K562 (cell line): ENCODE data around the gene SLC19A1. TPM values are rescaled to one million over a fixed set of nuclear protein-coding genes. Genes with fewer than 3 reads are reported as not detected.

Experiments
- ATAC-seq: fragments of 200-7000 bp; cut with Tn5 transposase; 3 replicates; pipeline ENCODE4 v1.9.1; 2020; ENCODE audit warnings: moderate library complexity
- BruUV-seq: library from RNA; stranded (reverse); fragments of 400-500 nt; replicated peaks from 2 replicates; lab custom pipeline; 2021; lab: Mats Ljungman, UMichigan
- CTCF ChIA-PET: fragments of 300-600 bp; formaldehyde crosslinking; extraction: SDS; loops from one replicate; lab custom pipeline; 2021; ENCODE audit warnings: low intra/inter-chr PET ratio; lab: Yijun Ruan, JAX
- POLR2A ChIA-PET: fragments of 300-600, 350-650 bp; sonication (Branson Sonifier 250); formaldehyde crosslinking; extraction: SDS; loops from one replicate; lab custom pipeline; 2021; ENCODE audit warnings: antibody characterized with exemption, inconsistent platforms; lab: Yijun Ruan, JAX
- DNase-seq, 4 experiments: peaks; one replicate each; pipeline versions ENCODE4 v3.0.0 to v3.0.0-alpha.2; 2011 to 2018; ENCODE audit warnings: low spot score in 3 of 4, mixed read lengths in 3 of 4; ENCODE audit errors: extremely low read depth in 1 of 4
- FAIRE-seq: peaks from 2 replicates; lab custom pipeline; 2011; peaks lifted over from hg19 to GRCh38; lab: Jason Lieb, UNC
- H2AFZ ChIP-seq: 2 replicates; pipeline ENCODE4 v1.6.0; 2011; ENCODE audit warnings: low read depth, low read length, control low read depth, inconsistent platforms
- H3K27ac ChIP-seq: fragments of 200-600 bp; 3 replicates; pipeline ENCODE4 v1.8.0; 2011; ENCODE audit warnings: low read depth, mild to moderate bottlenecking, control low read depth, inconsistent platforms, low read length, moderate library complexity, mixed read lengths; ENCODE audit errors: extremely low read depth
- H3K27me3 ChIP-seq, 2 experiments: fragments of 300-600 bp in 1 of 2; 2 replicates in 1 of 2; 3 replicates in 1 of 2; pipeline versions ENCODE4 v1.6.0 to v1.8.0; 2011; ENCODE audit warnings: inconsistent platforms in 2 of 2, low read length in 2 of 2, mild to moderate bottlenecking in 1 of 2, mixed read lengths in 1 of 2, moderate library complexity in 1 of 2; ENCODE audit not compliant: control insufficient read depth in 2 of 2, insufficient read depth in 2 of 2
- H3K36me3 ChIP-seq: fragments of 300-600 bp; 3 replicates; pipeline ENCODE4 v1.8.0; 2011; ENCODE audit warnings: mild to moderate bottlenecking, low read length, inconsistent platforms; ENCODE audit not compliant: control insufficient read depth, insufficient read depth
- H3K4me1 ChIP-seq, 2 experiments: fragments of 200-600 bp in 1 of 2; replicated peaks in 1 of 2; 2 replicates in 1 of 2; 3 replicates in 1 of 2; pipeline versions ENCODE4 v1.5.1 to v1.8.0; 2011; ENCODE audit warnings: inconsistent platforms in 2 of 2, low read length in 2 of 2, mild to moderate bottlenecking in 1 of 2, mixed read lengths in 1 of 2, moderate library complexity in 1 of 2; ENCODE audit not compliant: control insufficient read depth in 2 of 2, insufficient read depth in 2 of 2
- H3K4me2 ChIP-seq: 2 replicates; pipeline ENCODE4 v1.6.1; 2011; ENCODE audit warnings: low read length, control low read depth, inconsistent platforms, mixed read lengths; ENCODE audit not compliant: insufficient read depth
- H3K4me3 ChIP-seq: fragments of 200-600 bp; sonication (generic), shearing (Covaris generic); 2 replicates; pipeline ENCODE4 v1.5.1; 2016; ENCODE audit warnings: control low read depth, inconsistent platforms
- H3K79me2 ChIP-seq: fragments of 200-600 bp; 3 replicates; pipeline ENCODE4 v1.8.0; 2011; ENCODE audit warnings: low read length, inconsistent platforms; ENCODE audit not compliant: control insufficient read depth, insufficient read depth
- H3K9ac ChIP-seq, 2 experiments: 2 replicates each; pipeline versions ENCODE4 v1.6.0 to v1.6.1; 2011; ENCODE audit warnings: low read depth in 2 of 2, low read length in 2 of 2, control low read depth in 1 of 2, inconsistent platforms in 1 of 2, mild to moderate bottlenecking in 1 of 2, mixed read lengths in 1 of 2; ENCODE audit not compliant: insufficient read depth in 1 of 2
- H3K9me1 ChIP-seq: one replicate; pipeline ENCODE4 v1.6.0; 2011; ENCODE audit warnings: inconsistent platforms, mild to moderate bottlenecking, low read length, moderate library complexity; ENCODE audit not compliant: control insufficient read depth, insufficient read depth
- H3K9me3 ChIP-seq: replicated peaks from 2 replicates; pipeline ENCODE4 v1.5.1; 2011; ENCODE audit warnings: low read depth, low read length, inconsistent platforms; ENCODE audit not compliant: control insufficient read depth, insufficient read depth
- H4K20me1 ChIP-seq: replicated peaks from 2 replicates; pipeline ENCODE4 v1.6.1; 2011; ENCODE audit warnings: low read length, inconsistent platforms, mixed read lengths; ENCODE audit not compliant: control insufficient read depth, insufficient read depth
- HEY1 ChIP-seq: fragments of 250-450 bp; sonication (Bioruptor Pico); IDR thresholded peaks from 2 replicates; pipeline ENCODE4 v1.5.0; 2020; ENCODE audit warnings: mild to moderate bottlenecking, moderate library complexity, borderline replicate concordance
- HNRNPK ChIP-seq: fragments of 200-400 bp; formaldehyde crosslinking; IDR thresholded peaks from one replicate; pipeline ENCODE4 v1.6.1; 2018; ENCODE audit warnings: mild to moderate bottlenecking, low read depth, low read length; ENCODE audit not compliant: poor library complexity, severe bottlenecking
- NONO ChIP-seq, 2 experiments: fragments of 200-400 bp in 1 of 2; fragments of 450-650 bp in 1 of 2; formaldehyde crosslinking in 1 of 2; IDR thresholded peaks; 2 replicates each; pipeline ENCODE4 v1.6.1; 2017; ENCODE audit warnings: low read depth in 2 of 2, mild to moderate bottlenecking in 2 of 2, moderate library complexity in 2 of 2, low read length in 1 of 2
- YBX1 ChIP-seq: fragments of 450-650 bp; IDR thresholded peaks from 2 replicates; pipeline ENCODE4 v1.7.1; 2016; ENCODE audit warnings: mild to moderate bottlenecking
- ZNF398 ChIP-seq: fragments of 250-450 bp; sonication (Bioruptor Pico); IDR thresholded peaks from 2 replicates; pipeline ENCODE4 v1.8.0; 2021; ENCODE audit warnings: moderate library complexity, mild to moderate bottlenecking, inconsistent platforms
- WGBS: fragments of 100-300 bp; shearing (Covaris generic); methylation state at CpG from one replicate; pipeline ENCODE4 v1.1.6; 2016; ENCODE audit warnings: low coverage, mixed read lengths; ENCODE audit not compliant: insufficient coverage; ENCODE audit errors: missing lambda C conversion rate; 5-methylcytosine and 5-hydroxymethylcytosine counted together
- in situ Hi-C: fragments of 300-500 bp; cut with MboI; formaldehyde crosslinking; loops from 4 replicates; pipeline ENCODE4 v1.15.0; 2018; ENCODE audit warnings: inconsistent platforms, mixed read lengths
- intact Hi-C: fragments of 100-400 bp; cut with micrococcal nuclease; formaldehyde crosslinking; loops from 2 replicates; pipeline ENCODE4 v1.14.2; 2022
- polyA plus RNA-seq, 8 experiments: library from polyadenylated mRNA; depleted of rRNA in 4 of 8; stranded (reverse) in 5 of 8; unstranded in 3 of 8; fragments of >200 nt; fragmentation: Nextera tagmentation in 2 of 8; fragmentation: Illumina TruSeq in 1 of 8; extraction: Ambion mirVana in 2 of 8; extraction: Trizol in 1 of 8; gene quantifications; 2 replicates each; pipeline versions ENCODE4 v1.2.1 to v1.2.3, GENCODE V29; 2011 to 2014; ENCODE audit warnings: inconsistent platforms in 1 of 8, missing spikeins in 1 of 8
- total RNA-seq, 7 experiments: library from RNA; depleted of rRNA in 6 of 7; stranded (reverse); fragments of >200 nt in 6 of 7; fragmentation: Illumina TruSeq in 2 of 7; extraction: Trizol in 2 of 7; gene quantifications; 2 replicates each; pipeline versions ENCODE4 v1.2.1 to v1.2.3, GENCODE V29; 2011 to 2021; ENCODE audit warnings: low replicate concordance in 1 of 7

The SLC19A1 gene
- total and polyA plus RNA-seq, 9 of the 15 experiments (the other 6 are each of a cell fraction or from before 2014, with no cell fraction given): 0.65 to 88.7 (median 12.0) TPM

GRCh38 chr21:45545691-45546531 is 3.7 kb upstream of the SLC19A1 start (continued):
- no peak for TF ChIP-seq NONO (IDR thresholded peaks at IDR 0.05; ENCODE audit: low read depth in 2 of 2, low read length in 1 of 2)
- TF ChIP-seq HNRNPK: no peak
- TF ChIP-seq, all 486 proteins: peak for 0

GRCh38 chr21:45545236-45545570 is 3.0 kb upstream of the SLC19A1 start:
- in situ Hi-C loops: no loop called here
- H3K9me1 ChIP-seq: no peaks in the 10 kb centered on the region
- intact Hi-C loops: no loop called here
- ATAC-seq (no peak), FAIRE-seq (no peak), DNase-seq (no peak)
- H3K4me2 ChIP-seq: no peak overlapping the region
- peaks cover 15% of the 10 kb centered on the region for H3K79me2 ChIP-seq
- ChIA-PET POLR2A (no interaction called here), CTCF (no interaction called here)
- no peaks in the 10 kb centered on the region; the same call in 1 of the 2 replicates for H4K20me1 ChIP-seq
- H3K9ac ChIP-seq: no peak overlapping the region
- H3K4me3 ChIP-seq: no peak overlapping the region
- BruUV-seq: no TSS peak
- WGBS: 64% methylated on average over 6 of the region's 6 CpGs
- no peak overlapping the region for H2AFZ ChIP-seq
- TF ChIP-seq HEY1 (CRISPR knock-in tag) (no peak), YBX1 (no peak), ZNF398 (CRISPR knock-in tag) (no peak)
- peaks cover 10% of the 10 kb centered on the region; the same call in 2 of the 3 replicates for H3K36me3 ChIP-seq
- peaks cover 0 to 13% of the 10 kb centered on the region in 2 experiments; a peak in 4 of 5 replicates for H3K27me3 ChIP-seq
- no peaks in the 10 kb centered on the region for H3K9me3 ChIP-seq
- no peak overlapping the region for H3K27ac ChIP-seq
- H3K4me1 ChIP-seq: peaks cover 9 to 48% of the 10 kb centered on the region in 2 experiments; a peak in 4 of 5 replicates
